ENCODE measurements around the gene FAM124A.

Gene FAM124A

GRCh38 chr13:51222037-51222685, at the start of gene FAM124A:
FAM124A (plus strand) TSS chr13:51222398; CDS start chr13:51222502, 104 bp downstream.
- DNase-seq (ENCODE audit: low read depth, low spot score) = no peak

GRCh38 chr13:51175021-51175420, 47.2 kb upstream of the FAM124A start:
- DNase-seq (ENCODE audit: low read depth, low spot score) = no peak

- no peak for DNase-seq (ENCODE audit: low read depth, low spot score)
Measured at GRCh38 chr13:51175639-51176038, 46.6 kb upstream of the FAM124A start.

GRCh38 chr13:51177188-51177587, 45.0 kb upstream of the FAM124A start:
- DNase-seq (ENCODE audit: low read depth, low spot score) = no peak

- no peak for DNase-seq (ENCODE audit: low read depth, low spot score)
Measured at GRCh38 chr13:51178456-51179074, 43.6 kb upstream of the FAM124A start.

- DNase-seq (ENCODE audit: low read depth, low spot score) = no peak
Measured at GRCh38 chr13:51179432-51179971, 42.7 kb upstream of the FAM124A start.

GRCh38 chr13:51180853-51181511, 41.2 kb upstream of the FAM124A start:
- DNase-seq (ENCODE audit: low read depth, low spot score) = no peak

GRCh38 chr13:51181786-51182383, 40.3 kb upstream of the FAM124A start:
- no peak for DNase-seq (ENCODE audit: low read depth, low spot score)

- no peak for DNase-seq (ENCODE audit: low read depth, low spot score)
Measured at GRCh38 chr13:51191743-51192142, 30.5 kb upstream of the FAM124A start.

- no peak for DNase-seq (ENCODE audit: low read depth, low spot score)
Measured at GRCh38 chr13:51192348-51192747, 29.9 kb upstream of the FAM124A start.

GRCh38 chr13:51193387-51193786, 28.8 kb upstream of the FAM124A start:
- no peak for DNase-seq (ENCODE audit: low read depth, low spot score)

GRCh38 chr13:51194942-51195341, 27.3 kb upstream of the FAM124A start:
- no peak for DNase-seq (ENCODE audit: low read depth, low spot score)

GRCh38 chr13:51201886-51202285, 20.3 kb upstream of the FAM124A start:
- no peak for DNase-seq (ENCODE audit: low read depth, low spot score)

GRCh38 chr13:51202477-51203046, 19.6 kb upstream of the FAM124A start:
- DNase-seq (ENCODE audit: low read depth, low spot score) = no peak

GRCh38 chr13:51206584-51206983, 15.6 kb upstream of the FAM124A start:
- no peak for DNase-seq (ENCODE audit: low read depth, low spot score)

- DNase-seq (ENCODE audit: low read depth, low spot score) = no peak
Measured at GRCh38 chr13:51207881-51208280, 14.3 kb upstream of the FAM124A start.

GRCh38 chr13:51208716-51209115, 13.5 kb upstream of the FAM124A start:
- DNase-seq (ENCODE audit: low read depth, low spot score) = no peak

GRCh38 chr13:51211910-51212309, 10.3 kb upstream of the FAM124A start:
- DNase-seq (ENCODE audit: low read depth, low spot score) = no peak

GRCh38 chr13:51212758-51213157, 9.4 kb upstream of the FAM124A start:
- DNase-seq (ENCODE audit: low read depth, low spot score) = no peak

- peak; percentile 65 for DNase-seq (ENCODE audit: low read depth, low spot score)
Measured at GRCh38 chr13:51213173-51213728, 8.9 kb upstream of the FAM124A start.

- no peak for DNase-seq (ENCODE audit: low read depth, low spot score)
Measured at GRCh38 chr13:51218626-51219025, 3.6 kb upstream of the FAM124A start.

- no peak for DNase-seq (ENCODE audit: low read depth, low spot score)
Measured at GRCh38 chr13:51220706-51221105, 1.5 kb upstream of the FAM124A start.

Data from brain pericyte (primary cell).